Measurements from ENCODE around the gene RNF133.

RNF133 gene, protein sequence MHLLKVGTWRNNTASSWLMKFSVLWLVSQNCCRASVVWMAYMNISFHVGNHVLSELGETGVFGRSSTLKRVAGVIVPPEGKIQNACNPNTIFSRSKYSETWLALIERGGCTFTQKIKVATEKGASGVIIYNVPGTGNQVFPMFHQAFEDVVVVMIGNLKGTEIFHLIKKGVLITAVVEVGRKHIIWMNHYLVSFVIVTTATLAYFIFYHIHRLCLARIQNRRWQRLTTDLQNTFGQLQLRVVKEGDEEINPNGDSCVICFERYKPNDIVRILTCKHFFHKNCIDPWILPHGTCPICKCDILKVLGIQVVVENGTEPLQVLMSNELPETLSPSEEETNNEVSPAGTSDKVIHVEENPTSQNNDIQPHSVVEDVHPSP

GRCh38 chr7:122699017-122699416 lies at the start of gene RNF133:
Gene RNF133 (minus strand): TSS chr7:122699117. CDS start chr7:122698918, 199 bp downstream.
- DNase-seq (ENCODE audit: low read depth) = no peak

GRCh38 chr7:122748195-122748594 lies 49.3 kb upstream of the RNF133 start:
- no peak for DNase-seq (ENCODE audit: low read depth)

DNA sequence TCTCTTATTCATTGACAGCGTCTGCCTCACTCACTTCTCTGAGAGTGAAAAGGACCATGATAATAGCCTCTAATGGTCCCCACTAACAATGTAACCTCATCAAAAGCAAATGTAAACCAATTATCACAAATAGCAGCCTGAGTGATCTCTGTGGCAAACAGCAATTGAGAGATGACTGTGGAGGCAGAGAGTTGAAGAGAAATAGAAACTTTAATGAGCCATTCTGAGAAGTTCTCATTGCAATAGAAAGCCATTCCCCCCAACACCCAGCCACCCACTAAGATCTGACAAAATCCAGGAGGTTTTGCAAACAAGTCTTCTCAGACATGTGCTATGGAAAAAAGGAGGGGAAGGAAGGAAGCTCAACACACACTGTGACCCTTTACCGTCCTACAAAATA lies 48.0 kb upstream of the RNF133 start:
- DNase-seq (ENCODE audit: low read depth) = no peak

DNA sequence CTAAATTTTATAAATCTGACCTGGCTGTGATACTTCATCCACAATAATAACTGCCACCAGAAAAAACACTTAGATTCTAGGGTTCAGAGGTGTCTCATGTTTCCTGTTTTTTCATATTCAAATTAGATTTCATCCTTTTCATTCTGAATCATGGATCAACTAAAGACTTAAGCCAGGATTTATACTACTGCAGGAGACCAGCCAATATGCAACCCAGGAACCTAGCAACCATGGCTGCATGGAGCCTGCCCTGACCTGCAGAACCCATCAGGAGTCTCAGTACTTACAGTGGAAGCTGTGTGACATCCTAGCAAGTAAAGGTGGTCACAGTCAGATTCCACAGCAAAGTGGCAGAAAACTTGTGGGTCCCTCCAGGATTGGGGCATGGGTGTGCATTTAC lies 44.3 kb upstream of the RNF133 start:
- DNase-seq (ENCODE audit: low read depth) = no peak

GRCh38 chr7:122738947-122739346 lies 40.0 kb upstream of the RNF133 start:
- no peak for DNase-seq (ENCODE audit: low read depth)

DNA sequence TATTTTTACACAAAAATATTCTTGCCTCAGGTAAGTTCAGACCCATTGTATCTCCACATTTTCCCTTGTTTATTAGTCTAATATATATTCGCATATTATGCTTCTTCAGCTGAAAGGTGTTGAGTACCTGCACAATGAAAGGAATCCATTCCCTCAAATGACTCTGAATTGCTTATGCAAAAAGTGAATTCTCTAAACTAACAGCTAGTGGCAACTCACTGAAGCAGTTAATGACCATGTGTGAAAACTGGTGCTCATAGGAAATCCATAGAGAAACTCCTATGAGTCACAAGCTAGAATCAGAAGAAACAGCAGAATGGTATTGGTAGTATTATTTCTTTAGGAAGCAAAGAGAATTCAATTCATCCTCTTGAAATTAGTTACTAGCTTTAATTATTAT lies 37.3 kb upstream of the RNF133 start:
- DNase-seq (ENCODE audit: low read depth) = no peak

GRCh38 chr7:122727759-122728158 lies 28.8 kb upstream of the RNF133 start:
- DNase-seq (ENCODE audit: low read depth) = no peak

DNA sequence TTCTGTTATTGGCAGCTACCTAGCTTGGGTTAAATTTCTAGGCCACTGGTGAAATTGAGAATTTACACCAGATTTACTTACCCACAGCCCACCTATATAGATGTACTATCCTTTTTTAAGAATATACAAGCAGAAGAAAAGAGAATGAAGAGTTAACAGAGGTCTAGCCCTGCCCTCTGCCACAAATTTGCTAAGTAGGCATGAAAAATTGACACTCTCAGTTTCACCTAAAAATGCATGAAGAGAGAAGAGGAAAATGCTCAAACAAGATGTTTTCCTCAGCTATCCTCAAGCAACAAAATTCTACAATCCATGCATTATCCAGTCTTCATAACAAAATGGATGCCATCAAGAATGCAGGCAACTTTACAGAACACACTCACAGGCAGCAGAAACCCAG lies 28.4 kb upstream of the RNF133 start:
- DNase-seq (ENCODE audit: low read depth) = no peak

DNA sequence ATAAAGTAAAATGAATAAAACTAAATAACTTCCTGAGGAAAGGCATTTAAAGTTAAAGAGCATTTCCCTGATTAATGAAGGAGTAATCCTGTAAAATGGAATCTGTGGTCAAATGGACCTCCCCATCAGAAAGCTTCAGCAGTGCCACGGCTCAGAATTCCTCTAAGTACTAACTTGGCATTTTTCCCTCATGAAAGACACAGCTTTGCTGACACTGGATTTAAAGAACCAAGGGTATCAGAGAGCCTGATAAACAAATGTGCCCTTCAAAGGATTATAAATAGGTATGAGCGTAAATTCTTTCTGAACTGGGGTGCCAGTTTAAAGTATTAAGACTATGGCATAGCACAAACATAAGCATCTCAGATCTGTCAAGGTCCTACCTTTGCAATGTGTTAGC lies 28.0 kb upstream of the RNF133 start:
- DNase-seq (ENCODE audit: low read depth) = no peak

- DNase-seq (ENCODE audit: low read depth) = no peak
Observed at GRCh38 chr7:122724366-122724765, 25.4 kb upstream of the RNF133 start.

- DNase-seq (ENCODE audit: low read depth) = no peak
Observed at GRCh38 chr7:122719010-122719578, 20.2 kb upstream of the RNF133 start.

GRCh38 chr7:122717356-122718089 lies 18.6 kb upstream of the RNF133 start:
- DNase-seq (ENCODE audit: low read depth) = no peak

GRCh38 chr7:122715183-122715582 lies 16.3 kb upstream of the RNF133 start:
- DNase-seq (ENCODE audit: low read depth) = no peak

GRCh38 chr7:122710916-122711315 lies 12.0 kb upstream of the RNF133 start:
- DNase-seq (ENCODE audit: low read depth) = no peak

DNA sequence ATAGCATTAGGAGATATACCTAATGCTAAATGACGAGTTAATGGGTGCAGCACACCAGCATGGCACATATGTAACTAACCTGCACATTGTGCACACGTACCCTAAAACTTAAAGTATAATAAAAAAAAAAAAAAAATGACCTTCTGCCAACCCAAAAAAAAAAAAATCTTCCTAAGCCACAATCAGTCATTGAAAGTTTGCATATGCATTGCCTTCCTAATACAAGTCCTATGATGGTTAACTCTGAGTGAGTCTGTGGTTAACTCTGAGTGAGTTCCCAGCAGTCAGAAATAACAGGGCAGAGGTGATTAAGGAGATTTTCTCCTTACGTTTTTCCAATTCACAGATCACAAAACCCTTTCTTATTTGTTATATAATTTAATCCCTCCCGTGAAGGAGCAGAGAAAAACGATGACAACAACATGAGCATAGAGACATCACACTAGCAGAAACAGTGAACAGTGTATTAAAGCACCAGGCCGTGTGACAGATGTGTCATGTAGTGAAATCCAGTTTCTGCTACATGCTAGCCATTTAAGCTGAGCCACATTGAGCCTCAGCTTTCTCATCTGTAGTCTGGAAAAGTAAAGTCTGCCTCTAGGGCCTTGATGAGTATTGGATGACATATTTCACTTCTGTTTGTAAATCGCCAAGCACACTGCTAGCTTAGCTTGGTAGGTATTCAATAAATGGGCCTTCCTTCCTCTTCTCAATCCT lies 11.2 kb upstream of the RNF133 start:
- no peak for DNase-seq (ENCODE audit: low read depth)

DNA sequence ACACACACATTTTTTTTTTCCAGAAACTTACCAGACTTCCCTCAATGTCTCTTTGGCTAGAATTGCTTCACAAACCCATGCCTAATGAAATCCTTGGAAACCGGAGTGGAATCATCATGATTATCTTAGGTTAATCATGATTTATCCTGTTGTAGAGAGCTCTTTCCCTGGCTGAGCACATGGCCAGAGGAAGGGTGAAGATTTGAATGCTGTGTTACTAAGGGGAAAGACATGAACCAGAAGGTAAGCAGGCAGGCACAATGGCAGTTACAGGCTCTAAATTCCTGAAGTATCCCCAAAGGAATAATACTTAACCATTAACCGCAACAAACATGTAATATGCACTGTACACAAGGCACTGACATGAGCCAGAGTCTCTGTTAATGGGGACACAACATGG lies 7.9 kb upstream of the RNF133 start:
- DNase-seq (ENCODE audit: low read depth) = no peak

GRCh38 chr7:122702872-122703510 lies 4.1 kb upstream of the RNF133 start, which contains the start of gene RNF148:
Gene RNF148 (minus strand): TSS chr7:122702922. CDS start chr7:122702750, 172 bp downstream.
- no peak for DNase-seq (ENCODE audit: low read depth)

GRCh38 chr7:122695816-122696215 lies 3.1 kb downstream of the RNF133 start:
- DNase-seq (ENCODE audit: low read depth) = no peak

DNA sequence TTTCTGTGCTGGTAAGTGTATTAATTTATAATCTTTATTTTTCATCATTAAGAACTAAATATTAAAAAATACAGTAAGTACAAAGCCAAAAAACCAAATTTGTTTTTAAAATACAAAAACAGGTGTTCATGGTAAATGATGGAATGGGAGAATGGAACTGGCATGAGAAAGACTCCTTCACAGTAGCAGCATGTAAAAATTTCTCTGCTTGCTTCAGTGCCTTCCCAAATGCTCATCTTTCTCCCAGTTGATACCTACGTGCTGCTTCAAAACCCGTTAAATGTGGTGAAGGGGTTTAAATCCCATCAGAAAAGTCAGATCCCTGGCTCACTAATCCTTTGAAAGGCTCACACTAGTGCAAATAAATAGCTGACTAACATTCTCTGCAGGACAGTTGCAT lies 4.2 kb downstream of the RNF133 start:
- no peak for DNase-seq (ENCODE audit: low read depth)

DNA sequence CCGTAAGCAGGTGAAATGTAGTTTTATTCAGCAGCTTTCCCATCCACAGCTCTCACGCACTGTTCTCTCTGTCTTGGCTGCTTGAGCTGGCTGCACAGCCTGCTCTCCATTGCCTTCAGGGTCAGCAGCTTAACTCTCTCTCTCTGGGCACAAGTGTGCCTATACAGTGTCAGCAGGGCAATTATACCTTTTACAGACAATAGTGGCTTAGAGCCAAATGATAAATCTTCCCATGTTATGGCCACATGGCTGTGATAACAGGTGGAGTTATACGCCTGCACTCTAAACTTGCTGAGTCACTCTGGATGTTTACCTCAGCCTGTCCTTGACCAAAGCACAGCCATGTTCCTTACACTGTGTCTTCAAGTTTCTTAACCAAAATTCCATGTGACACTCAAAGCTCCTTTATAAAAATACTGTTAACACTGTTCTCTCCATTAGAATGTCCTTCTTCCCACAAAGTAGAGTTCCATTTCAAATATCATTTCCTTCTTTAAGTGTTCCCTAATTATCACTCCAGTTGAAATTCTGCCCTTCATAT lies 6.1 kb downstream of the RNF133 start:
- no peak for DNase-seq (ENCODE audit: low read depth)

- no peak for DNase-seq (ENCODE audit: low read depth)
Observed at GRCh38 chr7:122691569-122692235, 7.2 kb downstream of the RNF133 start.

All from GM04503 (cell line).